Upper lobe of left lung (tissue), 6 donors: ENCODE measurements around the gene KCNQ4. TPM values are rescaled to one million over a fixed set of nuclear protein-coding genes. Genes with fewer than 3 reads are reported as not detected.
A peak's percentile ranks its signal among the peaks of the same experiment; 100 is the strongest.

Experiments
- ATAC-seq, 2 donors: fragments of 200-7000 bp; cut with Tn5 transposase; one replicate each; pipeline ENCODE4 v1.9.1; 2022; ENCODE audit warnings: mild to moderate bottlenecking in 2 of 2, moderate library complexity in 2 of 2; ENCODE audit not compliant: low FRiP score in 2 of 2
- DNase-seq, 2 donors: peaks; one replicate each; pipeline ENCODE4 v3.0.0-alpha.2; 2019 to 2020
- H3K27ac ChIP-seq, 4 donors: fragments of 200-600 bp; sonication (generic); one replicate each; pipeline ENCODE4 v1.5.1; 2016 to 2019
- H3K27me3 ChIP-seq, 4 donors: fragments of 200-600 bp; sonication (generic); one replicate each; pipeline ENCODE4 v1.5.1; 2017 to 2019
- H3K36me3 ChIP-seq, 4 donors: fragments of 200-600 bp; sonication (generic); one replicate each; pipeline ENCODE4 v1.5.1; 2016 to 2019
- H3K4me1 ChIP-seq, 4 donors: fragments of 200-600 bp; sonication (generic); one replicate each; pipeline ENCODE4 v1.5.1; 2018 to 2019
- H3K4me3 ChIP-seq, 4 donors: fragments of 200-600 bp; sonication (generic); one replicate each; pipeline ENCODE4 v1.5.1; 2017 to 2019; ENCODE audit warnings: mild to moderate bottlenecking in 2 of 4, moderate library complexity in 1 of 4
- H3K9me3 ChIP-seq, 4 donors: fragments of 200-600 bp; sonication (generic); one replicate each; pipeline ENCODE4 v1.5.1; 2018 to 2019
- EP300 ChIP-seq, 4 donors: sonication (generic); formaldehyde crosslinking; IDR thresholded peaks; one replicate each; pipeline ENCODE4 v1.5.1; 2017; ENCODE audit warnings: antibody characterized with exemption in 4 of 4, control low read depth in 2 of 4
- POLR2A ChIP-seq, 4 donors: fragments of 450-650 bp; IDR thresholded peaks; one replicate each; pipeline ENCODE4 v1.5.1; 2016 to 2017; ENCODE audit warnings: antibody characterized with exemption in 4 of 4, mild to moderate bottlenecking in 2 of 4
- POLR2AphosphoS5 ChIP-seq, 2 donors: sonication (generic); formaldehyde crosslinking; IDR thresholded peaks; one replicate each; pipeline ENCODE4 v1.5.1; 2017; ENCODE audit warnings: antibody characterized with exemption in 2 of 2
- WGBS, 2 donors: methylation state at CpG; one replicate each; pipeline ENCODE4 v1.1.5; 2017 to 2018; 5-methylcytosine and 5-hydroxymethylcytosine counted together
- total RNA-seq, 6 donors: library from RNA; depleted of rRNA in 4 of 6; stranded (reverse); fragments of >200 nt in 4 of 6; gene quantifications; one replicate each; pipeline versions ENCODE4 v1.1.0 to v1.2.1, GENCODE V29; 2016 to 2021
- TF ChIP-seq, protein P1 (sequence below), 6 experiments: fragments of 450-650 bp in 4 of 6; fragments of 200-600 bp in 2 of 6; sonication (generic) in 2 of 6; IDR thresholded peaks; one replicate each; pipeline ENCODE4 v1.5.1; 2016 to 2019; ENCODE audit warnings: antibody characterized with exemption in 6 of 6
- donor health status: DM: no; HTN: no; CAD: no; lungs with moderate emphysema.
- donor health status: DM: no; HTN: yes; CAD: no; lungs with severe emphysema.

KCNQ4 gene
- total RNA-seq, 6 donors from 2014 or later = 0.44 to 0.89 (median 0.60) TPM; not detected in 1

DNA sequence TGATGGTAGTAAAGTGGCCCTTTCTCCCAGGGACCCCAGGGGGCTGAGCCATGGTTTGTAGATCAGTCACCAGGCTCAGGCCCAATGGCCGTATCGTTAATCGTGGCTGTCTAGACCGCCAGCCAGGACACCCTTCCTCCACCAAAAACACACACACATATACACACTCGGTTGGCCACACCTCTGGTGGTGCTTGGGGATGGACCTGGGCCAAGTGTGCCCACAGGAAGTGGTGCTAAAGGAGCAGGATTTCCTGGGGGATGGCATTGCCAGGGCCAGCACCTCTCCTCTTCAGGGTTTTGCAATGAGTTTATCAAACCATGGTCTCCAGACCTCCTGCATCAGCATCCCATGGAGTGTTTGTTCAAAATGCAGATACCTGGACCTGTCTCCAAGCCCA, 42.4 kb downstream of the KCNQ4 start:
- H3K9me3 ChIP-seq = no peaks in the 10 kb centered on the region
- H3K4me3 ChIP-seq = no peak overlapping the region
- no peaks in the 10 kb centered on the region for H3K36me3 ChIP-seq
- H3K4me1 ChIP-seq = peaks cover 22 to 25% (median 23%) of the 10 kb centered on the region in 4 donors
- H3K27ac ChIP-seq = peak overlapping the region in 3 of 4 donors; percentile 35 to 39 (median 36)
- WGBS, 2 donors = 47% methylated on average over 5 of the region's 5 CpGs; no CpG with 5 or more reads in 1 of the 2 donors
- TF ChIP-seq, protein P1, sequence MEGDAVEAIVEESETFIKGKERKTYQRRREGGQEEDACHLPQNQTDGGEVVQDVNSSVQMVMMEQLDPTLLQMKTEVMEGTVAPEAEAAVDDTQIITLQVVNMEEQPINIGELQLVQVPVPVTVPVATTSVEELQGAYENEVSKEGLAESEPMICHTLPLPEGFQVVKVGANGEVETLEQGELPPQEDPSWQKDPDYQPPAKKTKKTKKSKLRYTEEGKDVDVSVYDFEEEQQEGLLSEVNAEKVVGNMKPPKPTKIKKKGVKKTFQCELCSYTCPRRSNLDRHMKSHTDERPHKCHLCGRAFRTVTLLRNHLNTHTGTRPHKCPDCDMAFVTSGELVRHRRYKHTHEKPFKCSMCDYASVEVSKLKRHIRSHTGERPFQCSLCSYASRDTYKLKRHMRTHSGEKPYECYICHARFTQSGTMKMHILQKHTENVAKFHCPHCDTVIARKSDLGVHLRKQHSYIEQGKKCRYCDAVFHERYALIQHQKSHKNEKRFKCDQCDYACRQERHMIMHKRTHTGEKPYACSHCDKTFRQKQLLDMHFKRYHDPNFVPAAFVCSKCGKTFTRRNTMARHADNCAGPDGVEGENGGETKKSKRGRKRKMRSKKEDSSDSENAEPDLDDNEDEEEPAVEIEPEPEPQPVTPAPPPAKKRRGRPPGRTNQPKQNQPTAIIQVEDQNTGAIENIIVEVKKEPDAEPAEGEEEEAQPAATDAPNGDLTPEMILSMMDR (IDR thresholded peaks at IDR 0.05) = no peak
- ATAC-seq (no peak), DNase-seq (no peak)
- no peaks in the 10 kb centered on the region for H3K27me3 ChIP-seq

DNA sequence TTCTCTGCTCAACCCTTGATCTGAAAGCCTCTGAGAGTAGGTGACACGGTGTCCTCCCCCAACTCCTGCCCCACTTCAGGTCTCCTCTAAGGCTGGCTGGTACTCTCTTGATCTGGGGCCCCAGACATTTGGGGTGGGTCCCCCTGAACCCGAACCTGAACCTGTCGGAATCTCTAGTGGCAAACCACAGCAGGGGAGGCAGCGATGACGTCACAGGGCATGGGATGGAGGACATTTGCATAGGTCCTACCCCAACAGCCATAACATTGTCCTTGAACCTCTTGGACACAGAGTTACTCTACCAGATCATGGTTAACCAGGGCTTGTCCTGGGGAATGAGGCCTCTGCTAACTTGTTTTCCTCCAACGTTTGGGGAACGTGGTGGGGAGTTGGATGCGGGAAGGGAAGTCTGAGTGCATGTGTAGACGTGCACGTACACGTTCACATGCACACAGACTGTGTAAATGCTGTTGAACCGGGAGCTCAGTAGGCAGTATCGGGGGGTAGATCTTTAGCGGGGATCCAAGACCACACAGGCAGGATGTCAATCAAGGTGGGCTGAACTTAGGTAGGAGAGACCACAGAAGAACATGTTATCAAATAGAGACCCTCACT, 46.2 kb downstream of the KCNQ4 start:
- Histone ChIP-seq H3K36me3 (no peaks in the 10 kb centered on the region), H3K4me1 (peaks cover 14 to 15% (median 15%) of the 10 kb centered on the region in 4 donors), H3K4me3 (no peak overlapping the region), H3K9me3 (no peaks in the 10 kb centered on the region), H3K27me3 (no peaks in the 10 kb centered on the region), H3K27ac (no peak overlapping the region)
- no peak for TF ChIP-seq POLR2A (IDR thresholded peaks at IDR 0.05)
- TF ChIP-seq, protein P1 (IDR thresholded peaks at IDR 0.05) = no peak
- WGBS, 2 donors = 82 to 89% methylated on average over 13 to 14 of the region's 14 CpGs
- DNase-seq = no peak
- ATAC-seq = no peak

DNA sequence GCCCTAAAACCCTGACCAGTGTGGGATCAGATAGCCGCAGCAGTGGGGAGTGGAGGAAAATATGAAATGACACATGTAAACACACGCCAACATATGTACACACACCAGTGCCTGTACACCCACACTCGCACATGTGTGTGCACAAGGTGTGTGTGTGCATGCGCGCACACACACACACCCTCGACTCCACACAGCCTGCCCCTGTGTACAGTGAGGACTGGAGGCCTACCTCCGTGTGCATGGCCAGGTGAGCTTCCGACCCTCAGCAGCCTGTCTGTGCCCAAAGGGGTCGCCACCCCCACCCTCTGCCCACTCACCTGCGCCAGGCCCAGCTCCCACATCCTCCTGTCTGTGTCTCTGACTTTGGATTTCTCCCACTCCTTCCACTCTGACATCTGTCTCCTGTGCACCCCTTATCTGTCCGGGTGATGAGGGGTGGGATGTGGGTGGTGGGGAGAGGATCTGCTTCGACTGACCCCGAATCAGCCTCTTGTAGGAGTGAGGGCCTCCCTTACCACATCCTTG, 46.9 kb downstream of the KCNQ4 start:
- H3K4me3 ChIP-seq = no peak overlapping the region
- no peaks in the 10 kb centered on the region for H3K9me3 ChIP-seq
- WGBS, 2 donors = 94% methylated on average over 13 of the region's 13 CpGs
- peaks cover 7 to 8% (median 8%) of the 10 kb centered on the region in 4 donors for H3K4me1 ChIP-seq
- H3K36me3 ChIP-seq = no peaks in the 10 kb centered on the region
- ATAC-seq (no peak), DNase-seq (no peak)
- no peaks in the 10 kb centered on the region for H3K27me3 ChIP-seq
- TF ChIP-seq, protein P1 (IDR thresholded peaks at IDR 0.05) = no peak
- TF ChIP-seq EP300 (IDR thresholded peaks at IDR 0.05) (no peak), POLR2AphosphoS5 (IDR thresholded peaks at IDR 0.05) (no peak), POLR2A (IDR thresholded peaks at IDR 0.05) (no peak)
- no peak overlapping the region for H3K27ac ChIP-seq

- peak in 1 of 2 donors; percentile 63 for DNase-seq
- WGBS, 2 donors = 91 to 95% methylated on average over 12 to 21 of the region's 22 CpGs
- Histone ChIP-seq H3K9me3 (no peaks in the 10 kb centered on the region), H3K4me1 (peaks cover 0 to 1% (median under 1%) of the 10 kb centered on the region in 4 donors), H3K27me3 (no peaks in the 10 kb centered on the region), H3K4me3 (no peak overlapping the region), H3K36me3 (no peaks in the 10 kb centered on the region), H3K27ac (no peak overlapping the region)
- ATAC-seq = no peak
- no peak for TF ChIP-seq POLR2A (IDR thresholded peaks at IDR 0.05)
- TF ChIP-seq, protein P1 (IDR thresholded peaks at IDR 0.05) = no peak
- TF ChIP-seq POLR2AphosphoS5 (IDR thresholded peaks at IDR 0.05) = no peak
- TF ChIP-seq EP300 (IDR thresholded peaks at IDR 0.05) = no peak
Observed at GRCh38 chr1:40831001-40831732, 47.6 kb downstream of the KCNQ4 start.
